Hematopoietic multipotent progenitor cell treated with erythropoietin and hydrocortisone succinate and interleukin-3 and kit ligand, for 4 days (in vitro differentiated cells): ENCODE results near the gene GABRG1.
A peak's percentile ranks its signal among the peaks of the same experiment; 100 is the strongest.

ENCODE experiments used
- DNase-seq: peaks from one replicate; pipeline ENCODE4 v3.0.0-alpha.2; 2015

GABRG1 gene

GRCh38 chr4:46123913-46124755 lies at the start of gene GABRG1:
TSS of gene GABRG1 (minus strand) at chr4:46124054. CDS start at chr4:46123913, 141 bp downstream.
- DNase-seq: no peak

- peak; percentile 1 for DNase-seq
These were observed 23.1 kb upstream of the GABRG1 start for GRCh38 chr4:46146993-46147392.

- no peak for DNase-seq
These were observed 7.7 kb upstream of the GABRG1 start for GRCh38 chr4:46131498-46132057.

GRCh38 chr4:46124773-46125413 lies 1.0 kb upstream of the GABRG1 start:
- DNase-seq: peak; percentile 12

- DNase-seq: peak; percentile 85
These were observed 42.2 kb downstream of the GABRG1 start for GRCh38 chr4:46081674-46082073.

- DNase-seq: peak; percentile 29
These were observed 42.6 kb downstream of the GABRG1 start for GRCh38 chr4:46081248-46081647.

- DNase-seq: peak; percentile 77
These were observed 50.1 kb downstream of the GABRG1 start for GRCh38 chr4:46073778-46074177.

GRCh38 chr4:46051392-46051791 lies 72.5 kb downstream of the GABRG1 start:
- DNase-seq: no peak

- no peak for DNase-seq
These were observed 91.8 kb downstream of the GABRG1 start for GRCh38 chr4:46032056-46032455.

- peak; percentile 34 for DNase-seq
These were observed 107.5 kb downstream of the GABRG1 start for GRCh38 chr4:46016306-46016705.

- DNase-seq: no peak
These were observed 131.1 kb downstream of the GABRG1 start for GRCh38 chr4:45992728-45993127.

- DNase-seq: no peak
These were observed 134.1 kb downstream of the GABRG1 start for GRCh38 chr4:45989775-45990174.

GRCh38 chr4:45987858-45988257 lies 136.0 kb downstream of the GABRG1 start:
- no peak for DNase-seq
